Right lobe of liver (tissue), 4 donors: ENCODE measurements around the gene TSSK6.

Source experiments
- CTCF ChIP-seq, 4 donors: fragments of 200-600 bp in 3 of 4; fragments of 450-650 bp in 1 of 4; IDR thresholded peaks; one replicate each; pipeline versions ENCODE4 v1.5.1 to v1.8.0; 2016 to 2022; ENCODE audit warnings: antibody characterized with exemption in 4 of 4, mild to moderate bottlenecking in 2 of 4
- POLR2A ChIP-seq: fragments of 450-650 bp; IDR thresholded peaks from one replicate; pipeline ENCODE4 v1.6.1; 2017; ENCODE audit warnings: antibody characterized with exemption, mild to moderate bottlenecking
- donor health status: DM: no; HTN: no; CAD: no.
- donor health status: DM: no; HTN: no; CAD: no.
- donor health status: DM: no; HTN: yes; CAD: no.

GRCh38 chr19:19502808-19503602 is 12.3 kb downstream of the TSSK6 start:
- TF ChIP-seq POLR2A (no peak), CTCF (IDR thresholded peaks at IDR 0.05) (no peak)
